Loucy (cell line): Measurements from ENCODE around the gene MDN1.
"Not testable (repeated sequence)": the region's sequence is repeated elsewhere in the genome, so short reads cannot be mapped to it uniquely, and the experiment has no call there.

Experiments used
- H2AFZ ChIP-seq: fragments of 200-600 bp; sonication (generic); 2 replicates; pipeline ENCODE4 v1.6.0; 2016; ENCODE audit warnings: antibody characterized with exemption, mild to moderate bottlenecking, low read length, moderate library complexity
- H3F3A ChIP-seq: fragments of 200-600 bp; 2 replicates; pipeline ENCODE4 v1.6.0; 2016; ENCODE audit warnings: antibody characterized with exemption, low read depth, mild to moderate bottlenecking
- H3K27me3 ChIP-seq: fragments of 200-600 bp; sonication (generic); 2 replicates; pipeline ENCODE4 v1.6.1; 2014; ENCODE audit warnings: low read length, mild to moderate bottlenecking; ENCODE audit not compliant: insufficient read depth, poor library complexity, severe bottlenecking
- H3K36me3 ChIP-seq: fragments of 200-600 bp; sonication (generic); 2 replicates; pipeline ENCODE4 v1.6.1; 2016; ENCODE audit warnings: low read length; ENCODE audit not compliant: insufficient read depth
- H3K4me1 ChIP-seq: fragments of 200-600 bp; sonication (generic); 2 replicates; pipeline ENCODE4 v1.5.1; 2014; ENCODE audit warnings: low read length, mild to moderate bottlenecking; ENCODE audit not compliant: insufficient read depth, poor library complexity, severe bottlenecking
- H3K4me2 ChIP-seq: fragments of 200-600 bp; sonication (generic); 2 replicates; pipeline ENCODE4 v1.6.0; 2014; ENCODE audit warnings: antibody characterized with exemption, low read length, low read depth, mild to moderate bottlenecking; ENCODE audit not compliant: poor library complexity, severe bottlenecking
- H3K4me3 ChIP-seq: fragments of 200-600 bp; sonication (generic); 2 replicates; pipeline ENCODE4 v1.5.1; 2014; ENCODE audit warnings: low read length, mild to moderate bottlenecking, mixed read lengths; ENCODE audit not compliant: poor library complexity, severe bottlenecking
- H3K79me2 ChIP-seq: fragments of 200-600 bp; sonication (generic); 2 replicates; pipeline ENCODE4 v1.6.1; 2014; ENCODE audit warnings: low read length; ENCODE audit not compliant: insufficient read depth
- H3K9ac ChIP-seq: fragments of 200-600 bp; sonication (generic); 2 replicates; pipeline ENCODE4 v1.6.0; 2014; ENCODE audit warnings: mild to moderate bottlenecking, low read depth, low read length, moderate library complexity; ENCODE audit not compliant: poor library complexity, severe bottlenecking
- H3K9me2 ChIP-seq: fragments of 200-600 bp; sonication (generic); replicated peaks from 2 replicates; pipeline ENCODE4 v1.6.1; 2016; ENCODE audit warnings: low read depth, low read length, mixed read lengths
- H3K9me3 ChIP-seq: fragments of 200-600 bp; sonication (generic); 2 replicates; pipeline ENCODE4 v1.6.1; 2014; ENCODE audit warnings: mild to moderate bottlenecking, antibody characterized with exemption, low read length, low read depth; ENCODE audit not compliant: insufficient read depth
- H4K20me1 ChIP-seq: fragments of 200-600 bp; sonication (generic); 2 replicates; pipeline ENCODE4 v1.6.0; 2014; ENCODE audit warnings: antibody characterized with exemption, low read length, mild to moderate bottlenecking; ENCODE audit not compliant: insufficient read depth, poor library complexity, severe bottlenecking
- EZH2phosphoT487 ChIP-seq: fragments of 200-600 bp; IDR thresholded peaks from 2 replicates; pipeline ENCODE4 v1.6.1; 2018; ENCODE audit warnings: antibody characterized with exemption, mild to moderate bottlenecking, moderate library complexity, borderline replicate concordance
- TF ChIP-seq, protein P1 (sequence below): fragments of 200-600 bp; sonication (generic); conservative IDR thresholded peaks from 2 replicates; pipeline ENCODE4 v1.5.1; 2014; ENCODE audit warnings: mild to moderate bottlenecking, antibody characterized with exemption, low read length

Gene MDN1

DNA sequence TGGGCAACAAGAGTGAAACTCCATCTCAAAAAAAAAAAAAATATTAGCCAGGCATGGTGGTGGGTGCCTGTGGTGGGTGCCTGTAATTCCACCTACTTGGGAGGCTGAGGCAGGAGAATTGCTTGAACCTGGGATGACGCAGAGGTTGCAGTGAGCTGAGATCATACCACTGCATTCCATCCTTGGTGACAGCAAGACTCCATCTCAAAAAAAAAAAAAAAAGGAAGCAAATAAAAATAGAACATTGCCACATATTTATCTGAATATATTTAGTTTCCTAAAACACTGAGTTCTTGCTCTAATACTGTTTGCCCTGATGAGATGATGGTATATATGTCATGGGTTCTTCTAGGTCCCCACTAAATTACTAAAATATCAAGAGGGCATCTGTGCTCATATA, 38.4 kb upstream of the MDN1 start:
- H3K4me3 ChIP-seq, result no peak overlapping the region
- no peak overlapping the region for H2AFZ ChIP-seq
- no peaks in the 10 kb centered on the region for H3K4me1 ChIP-seq
- TF ChIP-seq EZH2phosphoT487, result no peak
- TF ChIP-seq, protein P1, sequence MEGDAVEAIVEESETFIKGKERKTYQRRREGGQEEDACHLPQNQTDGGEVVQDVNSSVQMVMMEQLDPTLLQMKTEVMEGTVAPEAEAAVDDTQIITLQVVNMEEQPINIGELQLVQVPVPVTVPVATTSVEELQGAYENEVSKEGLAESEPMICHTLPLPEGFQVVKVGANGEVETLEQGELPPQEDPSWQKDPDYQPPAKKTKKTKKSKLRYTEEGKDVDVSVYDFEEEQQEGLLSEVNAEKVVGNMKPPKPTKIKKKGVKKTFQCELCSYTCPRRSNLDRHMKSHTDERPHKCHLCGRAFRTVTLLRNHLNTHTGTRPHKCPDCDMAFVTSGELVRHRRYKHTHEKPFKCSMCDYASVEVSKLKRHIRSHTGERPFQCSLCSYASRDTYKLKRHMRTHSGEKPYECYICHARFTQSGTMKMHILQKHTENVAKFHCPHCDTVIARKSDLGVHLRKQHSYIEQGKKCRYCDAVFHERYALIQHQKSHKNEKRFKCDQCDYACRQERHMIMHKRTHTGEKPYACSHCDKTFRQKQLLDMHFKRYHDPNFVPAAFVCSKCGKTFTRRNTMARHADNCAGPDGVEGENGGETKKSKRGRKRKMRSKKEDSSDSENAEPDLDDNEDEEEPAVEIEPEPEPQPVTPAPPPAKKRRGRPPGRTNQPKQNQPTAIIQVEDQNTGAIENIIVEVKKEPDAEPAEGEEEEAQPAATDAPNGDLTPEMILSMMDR, result no peak
- no peak overlapping the region for H3K9ac ChIP-seq
- no peaks in the 10 kb centered on the region for H3K9me3 ChIP-seq
- H3K9me2 ChIP-seq, result no peaks in the 10 kb centered on the region
- no peaks in the 10 kb centered on the region for H3K27me3 ChIP-seq
- no peaks in the 10 kb centered on the region for H3F3A ChIP-seq
- H3K79me2 ChIP-seq, result no peaks in the 10 kb centered on the region
- no peaks in the 10 kb centered on the region for H4K20me1 ChIP-seq
- H3K36me3 ChIP-seq, result peaks cover 83% of the 10 kb centered on the region
- no peak overlapping the region for H3K4me2 ChIP-seq

DNA sequence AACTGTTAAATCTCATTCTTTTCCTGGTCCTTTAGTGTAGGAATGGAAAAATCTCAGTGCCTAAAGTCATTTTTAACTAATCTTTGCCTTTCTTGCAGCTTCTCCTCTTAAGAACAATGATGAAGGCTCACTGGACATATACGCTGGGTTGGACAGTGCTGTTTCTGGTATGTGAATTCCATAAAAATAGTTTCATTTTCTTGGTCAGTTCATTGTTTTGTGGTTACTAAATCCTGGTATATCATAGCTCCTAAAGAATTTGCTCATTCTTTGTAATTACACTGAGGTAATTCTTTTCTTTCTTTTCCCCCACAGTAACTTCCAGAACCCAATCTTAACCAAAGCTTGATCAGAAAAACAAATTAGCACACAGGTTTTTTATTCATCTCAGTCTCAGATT, 33.5 kb upstream of the MDN1 start:
- Histone ChIP-seq H3K27me3 (no peaks in the 10 kb centered on the region), H3K4me3 (no peak overlapping the region), H3K36me3 (peaks cover 64% of the 10 kb centered on the region), H4K20me1 (no peaks in the 10 kb centered on the region), H3F3A (no peaks in the 10 kb centered on the region), H3K79me2 (no peaks in the 10 kb centered on the region; the same call in 1 of the 2 replicates), H3K9ac (no peak overlapping the region), H3K9me3 (no peaks in the 10 kb centered on the region), H3K4me2 (no peak overlapping the region), H3K9me2 (no peaks in the 10 kb centered on the region), H3K4me1 (no peaks in the 10 kb centered on the region), H2AFZ (no peak overlapping the region)
- TF ChIP-seq EZH2phosphoT487, result no peak
- TF ChIP-seq, protein P1, result no peak

DNA sequence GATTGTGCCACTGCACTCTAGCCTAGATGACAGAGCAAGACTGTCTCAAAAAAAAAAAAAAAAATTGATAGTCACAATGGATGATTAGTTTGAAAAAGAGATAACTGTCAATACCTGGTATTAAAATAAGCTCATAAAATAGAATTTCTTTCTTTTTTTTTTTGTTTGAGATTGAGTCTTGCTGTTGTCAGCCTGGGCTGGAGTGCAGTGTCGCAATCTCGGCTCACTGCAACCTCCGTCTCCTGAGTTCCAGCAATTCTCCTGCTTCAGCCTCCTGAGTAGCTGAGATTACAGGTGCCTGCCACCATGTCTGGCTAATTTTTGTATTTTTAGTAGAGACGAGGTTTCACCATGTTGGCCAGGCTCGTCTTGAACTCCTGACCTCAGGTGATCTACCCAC, 27.9 kb upstream of the MDN1 start:
- not testable (repeated sequence) for H3K9me3 ChIP-seq, H3K4me1 ChIP-seq, H4K20me1 ChIP-seq, H3K9me2 ChIP-seq, H3K4me2 ChIP-seq, H3F3A ChIP-seq, H3K9ac ChIP-seq, H3K27me3 ChIP-seq, H3K4me3 ChIP-seq, H2AFZ ChIP-seq
- peaks cover 19% of the 10 kb centered on the region; the same call in 1 of the 2 replicates for H3K79me2 ChIP-seq
- H3K36me3 ChIP-seq, result peaks cover 23% of the 10 kb centered on the region; the same call in 1 of the 2 replicates

DNA sequence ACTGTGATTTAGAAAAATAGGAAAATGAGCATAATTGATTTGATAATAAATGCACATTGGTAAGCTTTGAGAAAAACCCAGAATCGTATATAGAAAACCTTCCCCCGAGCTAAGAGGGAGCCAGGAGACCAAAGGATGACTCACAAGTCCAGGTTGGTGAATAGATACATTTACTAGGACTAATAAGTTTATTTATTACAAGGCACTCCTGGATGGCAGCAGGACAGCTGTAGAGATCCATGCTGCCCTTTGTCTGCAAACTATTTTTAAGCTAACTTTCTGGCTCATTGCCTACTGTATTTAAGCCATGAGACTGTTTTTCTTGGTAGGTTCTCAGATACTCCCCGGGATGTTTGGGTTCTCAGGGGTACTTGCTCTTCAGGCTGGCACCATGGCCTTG, 23.5 kb upstream of the MDN1 start:
- no peak for TF ChIP-seq EZH2phosphoT487
- peaks cover 11% of the 10 kb centered on the region for H4K20me1 ChIP-seq
- peaks cover 9% of the 10 kb centered on the region; the same call in 1 of the 2 replicates for H3K36me3 ChIP-seq
- no peaks in the 10 kb centered on the region for H3K9me3 ChIP-seq
- H3K27me3 ChIP-seq, result no peaks in the 10 kb centered on the region
- peaks cover 13% of the 10 kb centered on the region for H3K4me1 ChIP-seq
- no peak overlapping the region for H3K4me3 ChIP-seq
- H3K79me2 ChIP-seq, result peaks cover 34% of the 10 kb centered on the region; the same call in 1 of the 2 replicates
- H3K9ac ChIP-seq, result no peak overlapping the region
- H2AFZ ChIP-seq, result no peak overlapping the region
- no peaks in the 10 kb centered on the region for H3F3A ChIP-seq
- no peaks in the 10 kb centered on the region for H3K9me2 ChIP-seq
- no peak overlapping the region for H3K4me2 ChIP-seq
